Activated T-helper 1 cell treated with anti-CD3 and anti-CD28 coated beads, Interleukin-2, amount 50 U/mL, for 16 hours (primary cell): ENCODE data around the gene C17orf75.
"Not testable (repeated sequence)": the region's sequence is repeated elsewhere in the genome, so short reads cannot be mapped to it uniquely, and the experiment has no call there.

Source experiments
- DNase-seq, 2 donors: peaks; one replicate each; pipeline ENCODE4 v3.0.0-alpha.2; 2020; ENCODE audit warnings: low read depth in 1 of 2, low spot score in 1 of 2

The C17orf75 gene

GRCh38 chr17:32341857-32342602 lies at the start of gene C17orf75:
Gene C17orf75 (minus strand): TSS chr17:32342173. CDS start chr17:32342139, 34 bp downstream.
- DNase-seq, result peak; percentile 61 to 64

- no peak for DNase-seq
These were observed 46.9 kb upstream of the C17orf75 start for GRCh38 chr17:32388613-32389459.

- DNase-seq, result not testable (repeated sequence)
These were observed 46.2 kb upstream of the C17orf75 start for GRCh38 chr17:32388128-32388527.

- no peak for DNase-seq
These were observed 44.9 kb upstream of the C17orf75 start for GRCh38 chr17:32386844-32387243.

- DNase-seq, result no peak
These were observed 44.0 kb upstream of the C17orf75 start for GRCh38 chr17:32385971-32386370.

- no peak for DNase-seq
These were observed 43.1 kb upstream of the C17orf75 start for GRCh38 chr17:32385121-32385520.

GRCh38 chr17:32383926-32384434 lies 42.0 kb upstream of the C17orf75 start:
- DNase-seq, result no peak

- DNase-seq, result no peak
These were observed 40.7 kb upstream of the C17orf75 start for GRCh38 chr17:32382526-32383223.

- DNase-seq, result no peak
These were observed 28.5 kb upstream of the C17orf75 start for GRCh38 chr17:32370426-32370825.

- no peak for DNase-seq
These were observed 19.3 kb upstream of the C17orf75 start for GRCh38 chr17:32361270-32361669.

GRCh38 chr17:32357615-32358014 lies 15.6 kb upstream of the C17orf75 start:
- no peak for DNase-seq

GRCh38 chr17:32356750-32357149 lies 14.8 kb upstream of the C17orf75 start:
- DNase-seq, result no peak

- no peak for DNase-seq
These were observed 14.4 kb upstream of the C17orf75 start for GRCh38 chr17:32356378-32356743.

- no peak for DNase-seq
These were observed 13.8 kb upstream of the C17orf75 start for GRCh38 chr17:32355649-32356377.

GRCh38 chr17:32352734-32353133 lies 10.8 kb upstream of the C17orf75 start:
- DNase-seq, result not testable (repeated sequence)

- DNase-seq, result peak in 1 of 2 donors; percentile 13
These were observed 8.9 kb upstream of the C17orf75 start for GRCh38 chr17:32350666-32351418.

GRCh38 chr17:32349854-32350665 lies 8.1 kb upstream of the C17orf75 start, which contains the start of gene ZNF207:
Gene ZNF207 (plus strand): TSS chr17:32350157. CDS start chr17:32350286, 129 bp downstream.
- peak; percentile 89 to 92 for DNase-seq

GRCh38 chr17:32349503-32349853 lies 7.5 kb upstream of the C17orf75 start:
- no peak for DNase-seq

- DNase-seq, result no peak
These were observed 6.5 kb upstream of the C17orf75 start for GRCh38 chr17:32348483-32348800.
